DND-41 (cell line): Measurements from ENCODE around the gene COL4A6.

Experiments
- ATAC-seq: fragments of 200-7000 bp; cut with Tn5 transposase; 3 replicates; pipeline ENCODE4 v1.9.1; 2021; ENCODE audit warnings: low read depth; ENCODE audit not compliant: insufficient read depth
- DNase-seq: peaks from one replicate; pipeline ENCODE4 v3.0.0-alpha.2; 2020
- H2AFZ ChIP-seq: 2 replicates; pipeline ENCODE4 v1.6.0; 2012; ENCODE audit warnings: low read depth, low read length
- H3K27ac ChIP-seq: 2 replicates; pipeline ENCODE4 v1.5.1; 2012; ENCODE audit warnings: low read length, inconsistent platforms
- H3K27me3 ChIP-seq: fragments of 200-600 bp; sonication (generic); 2 replicates; pipeline ENCODE4 v1.6.0; 2012; ENCODE audit warnings: low read length, mild to moderate bottlenecking, inconsistent platforms; ENCODE audit not compliant: insufficient read depth, poor library complexity
- H3K36me3 ChIP-seq: 2 replicates; pipeline ENCODE4 v1.5.1; 2012; ENCODE audit warnings: low read length, inconsistent platforms; ENCODE audit not compliant: insufficient read depth
- H3K4me1 ChIP-seq: 2 replicates; pipeline ENCODE4 v1.5.1; 2012; ENCODE audit warnings: mild to moderate bottlenecking, low read length; ENCODE audit not compliant: insufficient read depth
- H3K4me2 ChIP-seq: 2 replicates; pipeline ENCODE4 v1.6.0; 2012; ENCODE audit warnings: mild to moderate bottlenecking, moderate library complexity, low read length, inconsistent platforms; ENCODE audit not compliant: insufficient read depth
- H3K4me3 ChIP-seq, 2 experiments: fragments of 200-600 bp in 1 of 2; shearing (Covaris generic) in 1 of 2; 2 replicates each; pipeline ENCODE4 v1.5.1; 2012 to 2016; ENCODE audit warnings: inconsistent platforms in 2 of 2, low read length in 2 of 2, mild to moderate bottlenecking in 2 of 2, low read depth in 1 of 2, moderate library complexity in 1 of 2
- H3K79me2 ChIP-seq: 2 replicates; pipeline ENCODE4 v1.6.0; 2012; ENCODE audit warnings: low read length, inconsistent platforms; ENCODE audit not compliant: insufficient read depth
- H3K9ac ChIP-seq: 2 replicates; pipeline ENCODE4 v1.6.0; 2012; ENCODE audit warnings: low read depth, mild to moderate bottlenecking, inconsistent platforms, low read length, moderate library complexity
- H3K9me3 ChIP-seq: 2 replicates; pipeline ENCODE4 v1.5.1; 2012; ENCODE audit warnings: low read length, moderate library complexity, mild to moderate bottlenecking, inconsistent platforms; ENCODE audit not compliant: insufficient read depth, severe bottlenecking
- H4K20me1 ChIP-seq: 2 replicates; pipeline ENCODE4 v1.6.0; 2012; ENCODE audit warnings: low read length; ENCODE audit not compliant: insufficient read depth
- EZH2 ChIP-seq: IDR thresholded peaks from 3 replicates; pipeline ENCODE4 v1.6.1; 2012; ENCODE audit warnings: borderline replicate concordance, low read depth, mild to moderate bottlenecking, moderate library complexity, low read length, inconsistent platforms; ENCODE audit not compliant: severe bottlenecking
- TF ChIP-seq, protein P1 (sequence below): IDR thresholded peaks from 2 replicates; pipeline ENCODE4 v1.5.1; 2012; ENCODE audit warnings: borderline replicate concordance, low read length, moderate library complexity, mild to moderate bottlenecking; ENCODE audit not compliant: poor library complexity, severe bottlenecking; ENCODE audit errors: extremely low read depth

Gene COL4A6

DNA sequence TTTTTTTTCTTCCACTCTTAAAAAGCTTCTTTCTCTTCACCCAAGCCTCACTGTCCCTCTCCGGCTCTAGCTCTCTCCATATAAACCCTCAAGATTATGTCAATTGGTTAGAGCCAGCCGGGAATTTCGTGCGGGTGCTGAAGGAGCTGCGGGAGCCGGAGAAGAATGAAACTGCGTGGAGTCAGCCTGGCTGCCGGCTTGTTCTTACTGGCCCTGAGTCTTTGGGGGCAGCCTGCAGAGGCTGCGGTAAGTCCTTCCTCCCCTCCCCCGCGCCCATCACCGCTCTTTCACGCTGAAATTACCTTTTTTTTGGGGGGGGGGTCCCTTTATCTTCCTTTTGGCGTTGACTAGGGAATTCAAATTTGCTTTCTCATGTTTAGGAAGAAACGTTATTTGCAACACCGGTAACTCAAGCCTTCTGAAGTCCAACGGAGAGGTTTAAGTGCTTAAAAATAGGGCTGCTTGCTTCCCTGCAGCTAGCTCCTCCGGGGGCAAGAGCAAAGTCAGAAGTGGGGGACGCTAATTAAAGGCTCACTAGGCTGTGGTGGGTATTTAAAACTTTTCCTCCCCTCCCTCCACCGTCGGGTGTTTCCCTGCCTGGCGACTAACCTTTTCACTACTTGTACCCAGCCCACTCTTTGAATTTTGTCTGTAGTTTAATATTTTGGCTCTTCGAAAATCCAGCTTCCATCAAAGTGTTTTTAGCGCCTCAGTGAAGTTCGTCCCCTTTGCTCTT is 1.9 kb upstream of the COL4A6 start:
- no peak for DNase-seq
- no peak overlapping the region for H2AFZ ChIP-seq
- no peaks in the 10 kb centered on the region for H3K9me3 ChIP-seq
- H3K27ac ChIP-seq, result no peak overlapping the region
- ATAC-seq, result no peak
- H3K4me2 ChIP-seq, result no peak overlapping the region
- H3K4me3 ChIP-seq, result no peak overlapping the region
- no peaks in the 10 kb centered on the region for H3K4me1 ChIP-seq
- no peak overlapping the region for H3K9ac ChIP-seq
- no peaks in the 10 kb centered on the region for H3K27me3 ChIP-seq
- TF ChIP-seq, protein P1, sequence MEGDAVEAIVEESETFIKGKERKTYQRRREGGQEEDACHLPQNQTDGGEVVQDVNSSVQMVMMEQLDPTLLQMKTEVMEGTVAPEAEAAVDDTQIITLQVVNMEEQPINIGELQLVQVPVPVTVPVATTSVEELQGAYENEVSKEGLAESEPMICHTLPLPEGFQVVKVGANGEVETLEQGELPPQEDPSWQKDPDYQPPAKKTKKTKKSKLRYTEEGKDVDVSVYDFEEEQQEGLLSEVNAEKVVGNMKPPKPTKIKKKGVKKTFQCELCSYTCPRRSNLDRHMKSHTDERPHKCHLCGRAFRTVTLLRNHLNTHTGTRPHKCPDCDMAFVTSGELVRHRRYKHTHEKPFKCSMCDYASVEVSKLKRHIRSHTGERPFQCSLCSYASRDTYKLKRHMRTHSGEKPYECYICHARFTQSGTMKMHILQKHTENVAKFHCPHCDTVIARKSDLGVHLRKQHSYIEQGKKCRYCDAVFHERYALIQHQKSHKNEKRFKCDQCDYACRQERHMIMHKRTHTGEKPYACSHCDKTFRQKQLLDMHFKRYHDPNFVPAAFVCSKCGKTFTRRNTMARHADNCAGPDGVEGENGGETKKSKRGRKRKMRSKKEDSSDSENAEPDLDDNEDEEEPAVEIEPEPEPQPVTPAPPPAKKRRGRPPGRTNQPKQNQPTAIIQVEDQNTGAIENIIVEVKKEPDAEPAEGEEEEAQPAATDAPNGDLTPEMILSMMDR, result no peak
- H4K20me1 ChIP-seq, result no peaks in the 10 kb centered on the region
- no peaks in the 10 kb centered on the region for H3K36me3 ChIP-seq
- H3K79me2 ChIP-seq, result no peaks in the 10 kb centered on the region

DNA sequence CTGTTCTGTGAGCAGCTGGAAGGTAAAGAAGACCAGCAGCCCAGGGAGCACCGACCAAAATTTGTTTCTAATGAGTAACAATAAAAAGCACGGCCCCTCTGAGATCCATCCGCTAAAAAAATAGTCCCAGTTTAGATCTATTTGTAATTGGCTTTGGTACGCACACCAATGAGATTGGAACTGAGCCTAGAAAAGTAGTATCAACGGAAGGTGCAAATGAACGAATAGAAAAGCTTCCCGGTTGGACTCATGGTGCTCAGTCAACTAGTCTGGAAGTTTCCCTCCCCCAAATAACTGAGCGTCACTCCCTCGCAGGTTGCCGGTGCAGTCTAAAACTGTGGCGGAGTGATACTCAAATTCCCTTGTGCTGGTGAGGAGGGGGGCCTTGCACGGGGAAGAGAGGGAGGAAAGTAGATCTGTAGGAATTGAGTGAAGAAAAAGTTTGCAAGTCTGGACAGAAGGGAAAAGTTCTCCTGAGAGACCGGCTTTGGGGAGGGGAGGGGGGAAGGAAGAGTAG is 1.3 kb upstream of the COL4A6 start, which contains the start of gene COL4A5:
Gene COL4A5 (plus strand): TSS at position 413 of the 517 bp plus-strand sequence. CDS start 288 bp downstream, outside the sequence.
- no peaks in the 10 kb centered on the region for H3K4me1 ChIP-seq
- no peaks in the 10 kb centered on the region for H3K9me3 ChIP-seq
- no peak for ATAC-seq
- no peak within 1 kb of the TSS for H3K4me3 ChIP-seq
- H3K4me2 ChIP-seq, result no peak within 1 kb of the TSS
- no peaks in the 10 kb centered on the region for H4K20me1 ChIP-seq
- no peaks in the 10 kb centered on the region for H3K27me3 ChIP-seq
- H3K79me2 ChIP-seq, result no peaks in the 10 kb centered on the region
- H3K9ac ChIP-seq, result no peak within 1 kb of the TSS
- H2AFZ ChIP-seq, result no peak within 1 kb of the TSS
- TF ChIP-seq, protein P1, result no peak
- no peak within 1 kb of the TSS for H3K27ac ChIP-seq
- no peak for DNase-seq
- H3K36me3 ChIP-seq, result no peaks in the 10 kb centered on the region

DNA sequence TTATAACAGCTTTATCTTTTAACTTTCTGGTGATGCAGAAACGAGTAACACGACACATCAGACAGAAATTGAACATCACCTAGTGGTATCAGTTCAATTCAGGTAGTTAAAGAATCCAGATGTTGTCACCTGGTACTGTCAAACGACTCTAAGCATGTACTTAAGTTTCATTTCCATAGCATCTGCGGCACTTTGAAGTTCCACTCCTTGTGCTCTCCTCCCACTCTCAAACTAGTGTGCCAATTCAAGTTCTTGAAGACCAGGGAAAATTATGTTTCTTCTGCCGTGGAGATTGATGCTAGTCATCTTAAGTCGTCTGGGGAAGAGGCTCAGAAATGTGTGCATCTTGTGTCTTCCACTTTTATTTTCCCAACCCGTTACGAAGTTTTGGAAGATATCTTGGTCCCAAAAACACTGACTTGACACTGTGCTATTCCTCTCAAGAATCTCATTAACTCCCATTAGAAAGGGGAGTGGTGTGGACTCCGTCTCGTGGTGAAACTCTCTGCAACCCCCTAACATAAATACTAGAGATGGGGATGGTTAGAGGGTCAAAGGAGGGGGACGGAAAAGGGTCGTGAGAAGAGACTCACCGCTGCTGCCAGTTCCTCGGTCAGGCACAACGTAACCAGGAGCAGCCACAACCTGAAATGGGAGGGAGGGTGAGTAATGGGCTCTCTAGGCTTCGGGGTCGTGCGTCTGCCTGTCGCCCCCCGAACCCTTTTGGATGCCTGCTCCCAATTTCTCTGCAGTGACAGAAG is 693 bp downstream of the COL4A6 start:
- no peaks in the 10 kb centered on the region for H3K36me3 ChIP-seq
- no peaks in the 10 kb centered on the region for H3K9me3 ChIP-seq
- no peak overlapping the region for H2AFZ ChIP-seq
- H3K9ac ChIP-seq, result no peak overlapping the region
- no peak for TF ChIP-seq EZH2
- TF ChIP-seq, protein P1, result no peak
- no peaks in the 10 kb centered on the region for H3K27me3 ChIP-seq
- ATAC-seq, result no peak
- H3K4me1 ChIP-seq, result no peaks in the 10 kb centered on the region
- DNase-seq, result no peak
- H3K4me3 ChIP-seq, result no peak overlapping the region
- H3K27ac ChIP-seq, result no peak overlapping the region
- H4K20me1 ChIP-seq, result no peaks in the 10 kb centered on the region
- no peak overlapping the region for H3K4me2 ChIP-seq
- no peaks in the 10 kb centered on the region for H3K79me2 ChIP-seq
